HFFc6 (cell line): Measurements from ENCODE around the gene TBATA. TPM values are rescaled to one million over a fixed set of nuclear protein-coding genes. Genes with fewer than 3 reads are reported as not detected.

Source experiments
- DNase-seq: peaks from one replicate; pipeline ENCODE4 v3.0.0-alpha.2; 2018
- H3K27ac Mint-ChIP-seq: 2 replicates; pipeline ENCODE4 v1.8.0; 2020; ENCODE audit warnings: mild to moderate bottlenecking, mixed read lengths
- H3K27me3 Mint-ChIP-seq: 2 replicates; pipeline ENCODE4 v1.8.0; 2021; ENCODE audit warnings: mild to moderate bottlenecking, moderate library complexity, mixed read lengths; ENCODE audit not compliant: insufficient read depth
- H3K36me3 Mint-ChIP-seq: 2 replicates; pipeline ENCODE4 v1.8.0; 2021; ENCODE audit warnings: low read depth, mixed read lengths
- H3K4me1 Mint-ChIP-seq: 2 replicates; pipeline ENCODE4 v1.8.0; 2020; ENCODE audit warnings: low read depth, mixed read lengths
- H3K4me3 Mint-ChIP-seq: 2 replicates; pipeline ENCODE4 v1.8.0; 2020; ENCODE audit warnings: mild to moderate bottlenecking, moderate library complexity, mixed read lengths
- H3K9me3 Mint-ChIP-seq: 2 replicates; pipeline ENCODE4 v1.8.0; 2020; ENCODE audit warnings: mild to moderate bottlenecking, mixed read lengths
- CTCF ChIP-seq: fragments of 200-600 bp; sonication (generic); IDR thresholded peaks from 2 replicates; pipeline ENCODE4 v1.5.0; 2021; ENCODE audit warnings: antibody characterized with exemption, mild to moderate bottlenecking
- total RNA-seq, 6 experiments: library from RNA; stranded (reverse); fragmentation: NEBNext Ultra II Directional; extraction: Animal tissue kit (Norgen Biotek cat#: 25700); gene quantifications; 2 replicates in 1 of 6; 3 replicates in 5 of 6; pipeline ENCODE4 v1.2.3, GENCODE V29; 2021

Gene TBATA
- total RNA-seq, 6 experiments from 2014 or later = not detected

- Mint-ChIP-seq H3K4me3 (no peak overlapping the region), H3K36me3 (no peaks in the 10 kb centered on the region), H3K27me3 (peaks cover 46% of the 10 kb centered on the region), H3K9me3 (no peaks in the 10 kb centered on the region), H3K27ac (no peak overlapping the region), H3K4me1 (no peaks in the 10 kb centered on the region)
- TF ChIP-seq CTCF = no peak
- no peak for DNase-seq
Observed at GRCh38 chr10:70780772-70781171, 4.4 kb downstream of the TBATA start.

DNA sequence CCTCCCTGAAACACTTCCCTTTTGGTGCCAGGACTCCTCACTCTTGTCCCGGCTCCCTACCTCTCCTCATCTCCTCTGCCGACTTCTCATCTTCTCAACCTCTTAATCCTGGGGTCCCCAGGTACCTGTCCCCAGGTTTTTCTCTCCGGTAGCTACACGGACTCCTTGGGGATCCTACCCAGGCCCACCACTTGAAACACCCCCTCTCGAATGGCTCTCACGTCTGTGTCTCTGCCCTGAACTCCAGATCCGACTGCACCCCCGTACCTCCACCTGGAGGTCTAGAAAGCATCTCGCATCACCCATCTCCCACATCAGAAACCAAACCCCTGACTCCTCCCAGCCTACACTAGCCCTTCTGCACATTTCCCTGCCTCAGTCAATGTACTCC, 4.8 kb downstream of the TBATA start:
- H3K36me3 Mint-ChIP-seq = no peaks in the 10 kb centered on the region
- DNase-seq = no peak
- no peak for TF ChIP-seq CTCF
- no peaks in the 10 kb centered on the region for H3K4me1 Mint-ChIP-seq
- H3K4me3 Mint-ChIP-seq = no peak overlapping the region
- peaks cover 46% of the 10 kb centered on the region for H3K27me3 Mint-ChIP-seq
- H3K27ac Mint-ChIP-seq = no peak overlapping the region
- no peaks in the 10 kb centered on the region for H3K9me3 Mint-ChIP-seq

DNA sequence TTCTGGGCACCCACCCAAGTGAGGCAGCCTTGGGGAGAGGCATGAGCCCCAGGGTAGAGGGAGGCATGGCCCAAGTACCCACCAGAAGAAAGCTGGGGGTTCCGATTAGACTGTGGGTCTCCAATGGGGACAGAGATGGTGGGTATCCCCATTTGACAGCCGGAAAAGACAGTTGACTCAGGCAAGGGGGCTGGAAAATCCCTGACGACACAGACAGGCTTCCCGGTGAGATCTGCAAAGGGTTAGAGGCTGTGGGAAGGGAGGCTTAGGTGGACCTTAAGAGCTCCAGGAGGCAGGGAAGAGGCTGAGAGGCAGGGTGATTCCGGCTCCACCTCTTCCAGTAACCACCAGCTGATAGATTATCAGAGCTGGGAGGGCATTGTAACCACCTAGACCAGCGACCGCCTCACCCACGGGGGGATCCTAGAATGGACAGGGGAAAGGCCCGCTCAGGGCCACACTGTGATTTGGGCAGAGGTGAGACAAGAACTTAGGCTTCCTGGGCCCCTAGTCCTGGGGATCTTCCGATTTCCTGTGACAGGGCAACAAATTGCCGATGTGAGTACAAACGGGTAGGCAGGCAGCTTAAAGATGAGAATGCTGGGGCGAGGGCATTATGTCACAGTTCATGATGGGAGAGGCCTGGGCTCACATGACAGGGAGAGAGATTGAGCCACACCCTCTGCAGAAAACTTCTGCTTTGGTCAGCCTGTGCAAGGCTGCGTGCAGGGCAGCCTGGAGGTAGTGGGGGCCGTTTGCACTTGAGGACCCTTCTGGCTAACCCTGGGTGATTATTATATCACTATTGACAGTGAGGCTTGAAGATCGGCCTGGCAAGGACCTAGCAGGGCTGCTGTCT, 5.4 kb downstream of the TBATA start:
- peaks cover 49% of the 10 kb centered on the region for H3K27me3 Mint-ChIP-seq
- H3K27ac Mint-ChIP-seq = no peak overlapping the region
- no peak overlapping the region for H3K4me3 Mint-ChIP-seq
- TF ChIP-seq CTCF = no peak
- no peaks in the 10 kb centered on the region for H3K4me1 Mint-ChIP-seq
- H3K9me3 Mint-ChIP-seq = no peaks in the 10 kb centered on the region
- DNase-seq = no peak
- no peaks in the 10 kb centered on the region for H3K36me3 Mint-ChIP-seq

DNA sequence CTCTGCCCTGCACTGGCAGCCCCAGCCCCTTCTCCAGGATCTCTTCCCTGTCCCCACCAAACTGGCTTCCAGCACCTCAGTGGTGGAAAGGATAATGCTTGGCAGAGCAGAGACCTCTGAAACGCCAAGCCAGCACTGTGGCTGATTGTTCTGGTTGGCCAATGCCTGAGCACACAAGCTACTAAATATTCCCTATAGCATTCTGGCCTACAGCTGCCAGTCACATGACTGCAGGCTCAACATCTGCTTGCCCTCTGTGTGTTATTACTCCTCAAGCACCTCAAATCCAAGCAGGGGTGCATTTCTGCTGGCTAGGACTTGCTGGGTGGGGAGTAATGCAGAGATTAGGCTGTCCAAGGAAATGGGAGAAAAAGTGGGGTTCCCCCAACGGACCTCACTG, 6.1 kb downstream of the TBATA start:
- Mint-ChIP-seq H3K9me3 (no peaks in the 10 kb centered on the region), H3K4me3 (no peak overlapping the region), H3K36me3 (no peaks in the 10 kb centered on the region), H3K4me1 (no peaks in the 10 kb centered on the region), H3K27ac (no peak overlapping the region), H3K27me3 (peaks cover 44% of the 10 kb centered on the region)
- no peak for TF ChIP-seq CTCF
- DNase-seq = no peak

GRCh38 chr10:70778267-70778924, 6.8 kb downstream of the TBATA start:
- H3K4me1 Mint-ChIP-seq = no peaks in the 10 kb centered on the region
- peaks cover 49% of the 10 kb centered on the region for H3K27me3 Mint-ChIP-seq
- H3K4me3 Mint-ChIP-seq = no peak overlapping the region
- no peak for TF ChIP-seq CTCF
- H3K27ac Mint-ChIP-seq = no peak overlapping the region
- no peak for DNase-seq
- H3K36me3 Mint-ChIP-seq = no peaks in the 10 kb centered on the region
- H3K9me3 Mint-ChIP-seq = no peaks in the 10 kb centered on the region
